Bronchial epithelial cell (primary cell): ENCODE results near the gene ARHGEF10L. TPM values are rescaled to one million over a fixed set of nuclear protein-coding genes. Genes with fewer than 3 reads are reported as not detected.

ENCODE experiments used
- DNase-seq: peaks from one replicate; pipeline ENCODE4 v3.0.0-alpha.2; 2010; ENCODE audit warnings: low read depth
- FAIRE-seq: peaks from 2 replicates; lab custom pipeline; 2011; peaks lifted over from hg19 to GRCh38; lab: Jason Lieb, UNC
- H3K27me3 ChIP-seq: 2 replicates; pipeline ENCODE4 v1.5.1; 2011; ENCODE audit warnings: low read length; ENCODE audit not compliant: control insufficient read depth, insufficient read depth
- H3K36me3 ChIP-seq: 2 replicates; pipeline ENCODE4 v1.5.1; 2011; ENCODE audit warnings: low read length; ENCODE audit not compliant: control insufficient read depth, insufficient read depth
- H3K4me3 ChIP-seq: 2 replicates; pipeline ENCODE4 v1.5.1; 2011; ENCODE audit warnings: mild to moderate bottlenecking, low read depth, low read length, control low read depth
- CTCF ChIP-seq: IDR thresholded peaks from 2 replicates; pipeline ENCODE4 v1.5.1; 2011; ENCODE audit warnings: mild to moderate bottlenecking, moderate library complexity, low read length, control low read depth, inconsistent platforms; ENCODE audit not compliant: insufficient read depth, severe bottlenecking
- total RNA-seq: library from RNA; depleted of rRNA; stranded (reverse); fragments of >200 nt; gene quantifications from 2 replicates; pipeline ENCODE4 v1.2.1, GENCODE V29; 2014

The ARHGEF10L gene
- total RNA-seq, 1 donor from 2014 or later: 6.3 TPM

- no peak for DNase-seq
- Histone ChIP-seq H3K36me3 (no peaks in the 10 kb centered on the region), H3K4me3 (peak overlapping the region; percentile 83), H3K27me3 (no peaks in the 10 kb centered on the region)
- no peak for TF ChIP-seq CTCF
- no peak for FAIRE-seq
Observed at GRCh38 chr1:17540255-17541001, 930 bp downstream of the ARHGEF10L start.

DNA sequence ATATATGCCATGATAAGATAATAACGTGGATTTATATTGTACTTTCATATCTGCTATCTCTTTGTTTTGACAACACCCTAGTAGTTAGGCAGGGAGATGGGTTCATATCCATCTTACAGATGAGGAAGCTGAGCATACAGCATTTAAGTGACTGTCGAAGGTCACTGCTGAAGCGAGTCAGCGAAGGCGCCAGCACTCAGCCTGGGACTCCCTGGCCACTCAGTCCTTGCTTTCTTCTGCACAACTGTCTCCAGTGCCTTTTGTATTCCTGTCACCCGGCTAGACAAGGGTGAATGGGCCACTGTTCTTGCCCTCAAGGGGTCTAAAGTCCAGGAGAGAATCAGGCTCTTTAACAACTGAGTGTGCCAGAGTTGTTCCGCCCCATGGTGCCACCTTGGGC lies 3.1 kb downstream of the ARHGEF10L start:
- H3K27me3 ChIP-seq: no peaks in the 10 kb centered on the region
- no peaks in the 10 kb centered on the region for H3K36me3 ChIP-seq
- no peak for TF ChIP-seq CTCF
- no peak for DNase-seq
- no peak overlapping the region for H3K4me3 ChIP-seq
- no peak for FAIRE-seq

DNA sequence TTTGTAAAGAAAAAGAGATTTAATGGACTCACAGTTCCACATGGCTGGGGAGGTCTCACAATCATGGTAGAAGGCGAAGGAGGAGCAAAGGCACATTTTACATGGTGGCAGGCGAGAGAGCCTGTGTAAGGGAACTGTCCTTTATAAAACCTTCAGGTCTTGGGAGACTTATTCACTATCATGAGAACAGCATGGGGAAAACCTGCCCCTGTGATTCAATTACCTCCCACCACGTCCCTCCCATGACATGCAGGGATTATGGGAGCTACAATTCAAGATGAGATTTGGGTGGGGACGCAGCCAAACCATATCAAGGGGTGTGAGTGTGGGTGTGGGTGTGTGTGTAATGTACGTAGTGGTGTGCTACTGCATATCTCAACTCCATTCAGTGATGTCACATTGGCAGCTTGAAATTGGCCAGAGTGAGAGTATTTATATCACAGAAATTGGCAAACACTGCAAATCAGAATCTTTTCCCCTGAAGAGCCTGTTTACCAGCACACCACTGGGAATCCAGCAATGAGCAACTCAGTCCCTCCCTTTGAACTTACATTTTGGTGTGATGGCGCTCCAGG lies 5.4 kb downstream of the ARHGEF10L start:
- no peak for TF ChIP-seq CTCF
- no peak for FAIRE-seq
- H3K4me3 ChIP-seq: no peak overlapping the region
- no peak for DNase-seq
- no peaks in the 10 kb centered on the region for H3K36me3 ChIP-seq
- no peaks in the 10 kb centered on the region for H3K27me3 ChIP-seq

- no peak for TF ChIP-seq CTCF
- DNase-seq (peak; percentile 72), FAIRE-seq (peak; percentile 96)
- Histone ChIP-seq H3K4me3 (no peak overlapping the region), H3K36me3 (no peaks in the 10 kb centered on the region), H3K27me3 (no peaks in the 10 kb centered on the region)
Observed at GRCh38 chr1:17545356-17545755, 5.9 kb downstream of the ARHGEF10L start.

- FAIRE-seq (no peak), DNase-seq (no peak)
- Histone ChIP-seq H3K36me3 (no peaks in the 10 kb centered on the region), H3K4me3 (no peak overlapping the region), H3K27me3 (no peaks in the 10 kb centered on the region)
- no peak for TF ChIP-seq CTCF
Observed at GRCh38 chr1:17546946-17547670, 7.6 kb downstream of the ARHGEF10L start.
